K562 (cell line): ENCODE data around the gene TIGAR. TPM values are rescaled to one million over a fixed set of nuclear protein-coding genes. Genes with fewer than 3 reads are reported as not detected.

ENCODE experiments used
- CGGBP1 ChIP-seq: fragments of 250-450 bp; sonication (Bioruptor Pico); IDR thresholded peaks from 2 replicates; pipeline ENCODE4 v1.9.0; 2021; ENCODE audit warnings: mild to moderate bottlenecking
- CHD7 ChIP-seq: fragments of 200-600 bp; sonication (generic); IDR thresholded peaks from one replicate; pipeline ENCODE4 v1.6.1; 2012; ENCODE audit warnings: mild to moderate bottlenecking, low read depth, low read length, inconsistent platforms
- EP300 ChIP-seq: IDR thresholded peaks from 2 replicates; pipeline ENCODE4 v1.6.1; 2012; ENCODE audit warnings: low read length, improper control_type of control experiment
- GATAD2A ChIP-seq: fragments of 450-650 bp; IDR thresholded peaks from 2 replicates; pipeline ENCODE4 v1.6.1; 2017
- HMBOX1 ChIP-seq: sonication (generic); IDR thresholded peaks from 2 replicates; pipeline ENCODE4 v1.6.1; 2016
- HMGN3 ChIP-seq: IDR thresholded peaks from 2 replicates; pipeline ENCODE4 v1.6.1; 2011; ENCODE audit warnings: borderline replicate concordance, low read depth, mild to moderate bottlenecking, mixed read lengths, low read length; ENCODE audit not compliant: insufficient read length; ENCODE audit errors: extremely low read depth
- KLF6 ChIP-seq: fragments of 250-450 bp; sonication (Bioruptor Pico); IDR thresholded peaks from 2 replicates; pipeline ENCODE4 v1.4.0; 2020; ENCODE audit warnings: mild to moderate bottlenecking, moderate library complexity, borderline replicate concordance
- MEIS2 ChIP-seq: fragments of 450-650 bp; IDR thresholded peaks from 2 replicates; pipeline ENCODE4 v1.6.1; 2014; ENCODE audit warnings: mild to moderate bottlenecking; ENCODE audit not compliant: partially characterized antibody
- PCBP1 ChIP-seq: fragments of 200-400 bp; formaldehyde crosslinking; IDR thresholded peaks from 2 replicates; pipeline ENCODE4 v1.6.1; 2018; ENCODE audit warnings: mild to moderate bottlenecking, low read depth, low read length; ENCODE audit not compliant: poor library complexity, severe bottlenecking
- PHB ChIP-seq: fragments of 250-450 bp; sonication (Bioruptor Pico); IDR thresholded peaks from 2 replicates; pipeline ENCODE4 v1.5.0; 2021
- RBBP5 ChIP-seq: fragments of 200-600 bp; sonication (generic); IDR thresholded peaks from 2 replicates; pipeline ENCODE4 v1.6.1; 2012; ENCODE audit warnings: borderline replicate concordance, mild to moderate bottlenecking, low read length, control low read depth, inconsistent platforms; ENCODE audit not compliant: insufficient read depth, poor library complexity, severe bottlenecking
- RBM15 ChIP-seq: fragments of 200-400 bp; formaldehyde crosslinking; IDR thresholded peaks from 2 replicates; pipeline ENCODE4 v1.6.1; 2018; ENCODE audit warnings: mild to moderate bottlenecking, low read length, moderate library complexity; ENCODE audit not compliant: insufficient read depth
- TAF9B ChIP-seq: fragments of 450-650 bp; IDR thresholded peaks from 2 replicates; pipeline ENCODE4 v1.6.1; 2018; ENCODE audit warnings: mild to moderate bottlenecking; ENCODE audit not compliant: partially characterized antibody
- ZFX ChIP-seq: sonication (generic); formaldehyde crosslinking; IDR thresholded peaks from 2 replicates; pipeline ENCODE4 v1.8.0; 2022; ENCODE audit warnings: mild to moderate bottlenecking, missing genetic modification reagents, moderate library complexity
- ZNF232 ChIP-seq: sonication (generic); formaldehyde crosslinking; IDR thresholded peaks from 2 replicates; pipeline ENCODE4 v1.8.0; 2022; ENCODE audit warnings: mild to moderate bottlenecking, missing genetic modification reagents
- polyA plus RNA-seq, 8 experiments: library from polyadenylated mRNA; depleted of rRNA in 4 of 8; stranded (reverse) in 5 of 8; unstranded in 3 of 8; fragments of >200 nt; fragmentation: Nextera tagmentation in 2 of 8; fragmentation: Illumina TruSeq in 1 of 8; extraction: Ambion mirVana in 2 of 8; extraction: Trizol in 1 of 8; gene quantifications; 2 replicates each; pipeline versions ENCODE4 v1.2.1 to v1.2.3, GENCODE V29; 2011 to 2014; ENCODE audit warnings: inconsistent platforms in 1 of 8, missing spikeins in 1 of 8
- total RNA-seq, 7 experiments: library from RNA; depleted of rRNA in 6 of 7; stranded (reverse); fragments of >200 nt in 6 of 7; fragmentation: Illumina TruSeq in 2 of 7; extraction: Trizol in 2 of 7; gene quantifications; 2 replicates each; pipeline versions ENCODE4 v1.2.1 to v1.2.3, GENCODE V29; 2011 to 2021; ENCODE audit warnings: low replicate concordance in 1 of 7

The TIGAR gene
- total and polyA plus RNA-seq, 9 of the 15 experiments (the other 6 are each of a cell fraction or from before 2014, with no cell fraction given): 0.11 to 1.0 (median 0.53) TPM; not detected in 2

GRCh38 chr12:4272424-4273272 is 48.4 kb upstream of the TIGAR start (continued):
- TF ChIP-seq CHD7 (no peak), PHB (CRISPR knock-in tag) (no peak), ZNF232 (CRISPR knock-in tag) (no peak), HMBOX1 (0 out of 2 replicates have a peak, but pooled peaks have one; percentile 6), GATAD2A (0 out of 2 replicates have a peak, but pooled peaks have one; percentile 29), MEIS2 (no peak), ZFX (CRISPR knock-in tag) (peak; percentile 70), KLF6 (CRISPR knock-in tag) (no peak), TAF9B (peak; percentile 42), RBBP5 (peak; percentile 68), CGGBP1 (no peak), EP300 (0 out of 2 replicates have a peak, but pooled peaks have one; percentile 6), RBM15 (no peak), HMGN3 (peak; percentile 28), PCBP1 (no peak)
